HEK293T (cell line): ENCODE measurements around the gene RAD18.

ENCODE experiments used
- ARNT ChIP-seq: fragments of 450-650 bp; IDR thresholded peaks from 2 replicates; pipeline ENCODE4 v1.6.1; 2017; ENCODE audit warnings: mild to moderate bottlenecking
- BHLHE40 ChIP-seq: fragments of 450-650 bp; IDR thresholded peaks from 2 replicates; pipeline ENCODE4 v1.6.1; 2016; ENCODE audit warnings: mild to moderate bottlenecking, moderate library complexity, borderline replicate concordance
- ELF4 ChIP-seq: fragments of 450-650 bp; IDR thresholded peaks from 2 replicates; pipeline ENCODE4 v1.6.1; 2017; ENCODE audit warnings: antibody characterized with exemption
- FOXA1 ChIP-seq: fragments of 450-650 bp; IDR thresholded peaks from 2 replicates; pipeline ENCODE4 v1.6.1; 2016; ENCODE audit warnings: mild to moderate bottlenecking
- FOXK2 ChIP-seq: fragments of 450-650 bp; IDR thresholded peaks from 2 replicates; pipeline ENCODE4 v1.6.1; 2016; ENCODE audit warnings: mild to moderate bottlenecking
- FOXM1 ChIP-seq: fragments of 450-650 bp; IDR thresholded peaks from 2 replicates; pipeline ENCODE4 v1.6.1; 2017; ENCODE audit warnings: mild to moderate bottlenecking, borderline replicate concordance
- HDGF ChIP-seq: fragments of 450-650 bp; IDR thresholded peaks from 2 replicates; pipeline ENCODE4 v1.6.1; 2017; ENCODE audit warnings: antibody characterized with exemption, borderline replicate concordance
- PKNOX1 ChIP-seq: fragments of 450-650 bp; IDR thresholded peaks from 2 replicates; pipeline ENCODE4 v1.6.1; 2016
- SP1 ChIP-seq: fragments of 450-650 bp; IDR thresholded peaks from 2 replicates; pipeline ENCODE4 v1.6.1; 2017
- SUZ12 ChIP-seq: fragments of 450-650 bp; IDR thresholded peaks from 2 replicates; pipeline ENCODE4 v1.6.1; 2016; ENCODE audit warnings: mild to moderate bottlenecking
- ZNF384 ChIP-seq: fragments of 450-650 bp; IDR thresholded peaks from 2 replicates; pipeline ENCODE4 v1.6.1; 2016

GRCh38 chr3:8981296-8981695 is 18.0 kb upstream of the RAD18 start:
- TF ChIP-seq FOXA1 (no peak), BHLHE40 (no peak), PKNOX1 (no peak), SP1 (no peak), ZNF384 (no peak), ARNT (no peak), FOXM1 (no peak), ELF4 (no peak), SUZ12 (no peak), FOXK2 (no peak), HDGF (no peak)
